HG03432 (cell line): ENCODE data around the gene STARD10.

ENCODE experiments used
- ATAC-seq: cut with Tn5 transposase; IDR thresholded peaks from one replicate; pipeline ENCODE4 v1.9.1; 2021; ENCODE audit warnings: mild to moderate bottlenecking, moderate library complexity; ENCODE audit not compliant: unreplicated experiment

The STARD10 gene

DNA sequence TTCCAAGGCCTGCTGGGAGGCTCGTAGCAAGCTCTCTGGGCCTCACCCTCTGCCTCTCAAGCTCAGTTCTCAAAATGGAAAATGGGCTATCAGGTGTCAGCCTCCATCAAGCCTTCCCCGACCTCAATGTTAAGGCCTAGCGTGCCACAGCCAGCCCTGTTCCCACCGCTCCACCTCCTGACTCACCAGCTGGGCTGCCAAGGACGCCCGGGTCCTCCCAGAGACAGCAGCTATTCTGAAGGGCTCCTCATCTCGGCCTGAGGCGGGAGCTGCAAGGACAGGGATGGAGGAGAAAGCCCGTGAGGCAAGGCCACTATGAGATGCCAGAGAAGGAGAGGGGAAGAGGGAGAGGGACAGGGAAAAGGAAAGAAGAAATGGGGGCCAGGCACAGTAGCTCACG is 61.5 kb downstream of the STARD10 start:
- ATAC-seq, result no peak

DNA sequence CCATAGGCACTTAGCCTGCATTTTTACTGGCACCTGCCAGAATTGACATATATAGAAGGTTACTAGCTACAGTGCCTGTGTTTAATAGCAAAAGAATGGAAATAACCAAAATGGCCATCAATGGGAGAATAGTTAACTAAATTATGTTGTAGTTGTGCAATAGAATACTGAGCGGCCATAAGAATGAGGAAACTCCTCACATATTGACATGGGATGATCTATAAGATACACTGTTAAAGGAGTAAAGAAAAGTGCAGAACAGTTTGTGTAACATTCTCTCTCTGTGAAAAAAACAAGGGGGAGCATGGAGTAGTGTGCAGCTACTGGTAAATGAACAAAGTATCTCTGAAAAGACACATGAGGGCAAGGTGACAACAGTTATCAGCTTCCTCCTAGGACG is 63.1 kb downstream of the STARD10 start:
- no peak for ATAC-seq

DNA sequence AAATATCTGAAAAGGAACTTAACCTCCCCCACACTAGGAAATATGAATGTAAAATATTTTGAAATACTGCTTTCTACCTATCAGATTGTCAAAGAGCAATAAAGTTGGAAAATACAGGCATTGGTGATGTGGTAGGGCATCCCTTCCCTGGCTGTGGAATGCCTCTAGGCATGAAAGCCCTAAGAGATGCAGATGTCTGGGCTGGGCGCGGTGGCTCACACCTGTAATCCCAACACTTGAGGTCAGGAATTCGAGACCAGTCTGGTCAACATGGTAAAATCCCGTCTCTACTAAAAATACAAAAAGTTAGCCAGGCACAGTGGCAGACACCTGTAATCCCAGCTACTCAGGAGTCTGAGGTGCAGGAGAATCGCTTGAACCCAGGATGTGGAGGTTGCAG is 63.6 kb downstream of the STARD10 start:
- ATAC-seq, result no peak

DNA sequence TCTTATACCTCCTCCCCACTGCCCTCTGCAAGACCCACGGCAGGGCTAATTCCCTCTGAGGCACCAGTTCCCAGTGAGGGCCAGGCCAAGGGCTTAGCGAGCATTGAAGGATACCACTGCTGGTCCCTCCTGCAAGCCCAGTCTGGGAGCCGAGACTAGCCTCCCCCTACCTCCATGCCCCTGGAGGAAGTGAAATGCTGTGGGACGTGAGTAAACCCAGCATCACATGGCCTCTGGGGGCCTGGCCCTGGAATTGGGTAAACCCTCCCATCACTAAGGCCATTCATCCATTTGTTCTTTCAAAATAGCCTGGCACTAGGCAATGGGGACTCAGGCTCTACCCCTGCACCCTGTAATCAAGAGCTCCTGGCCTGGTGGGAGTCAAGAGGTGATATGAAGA is 66.3 kb downstream of the STARD10 start:
- ATAC-seq, result no peak

DNA sequence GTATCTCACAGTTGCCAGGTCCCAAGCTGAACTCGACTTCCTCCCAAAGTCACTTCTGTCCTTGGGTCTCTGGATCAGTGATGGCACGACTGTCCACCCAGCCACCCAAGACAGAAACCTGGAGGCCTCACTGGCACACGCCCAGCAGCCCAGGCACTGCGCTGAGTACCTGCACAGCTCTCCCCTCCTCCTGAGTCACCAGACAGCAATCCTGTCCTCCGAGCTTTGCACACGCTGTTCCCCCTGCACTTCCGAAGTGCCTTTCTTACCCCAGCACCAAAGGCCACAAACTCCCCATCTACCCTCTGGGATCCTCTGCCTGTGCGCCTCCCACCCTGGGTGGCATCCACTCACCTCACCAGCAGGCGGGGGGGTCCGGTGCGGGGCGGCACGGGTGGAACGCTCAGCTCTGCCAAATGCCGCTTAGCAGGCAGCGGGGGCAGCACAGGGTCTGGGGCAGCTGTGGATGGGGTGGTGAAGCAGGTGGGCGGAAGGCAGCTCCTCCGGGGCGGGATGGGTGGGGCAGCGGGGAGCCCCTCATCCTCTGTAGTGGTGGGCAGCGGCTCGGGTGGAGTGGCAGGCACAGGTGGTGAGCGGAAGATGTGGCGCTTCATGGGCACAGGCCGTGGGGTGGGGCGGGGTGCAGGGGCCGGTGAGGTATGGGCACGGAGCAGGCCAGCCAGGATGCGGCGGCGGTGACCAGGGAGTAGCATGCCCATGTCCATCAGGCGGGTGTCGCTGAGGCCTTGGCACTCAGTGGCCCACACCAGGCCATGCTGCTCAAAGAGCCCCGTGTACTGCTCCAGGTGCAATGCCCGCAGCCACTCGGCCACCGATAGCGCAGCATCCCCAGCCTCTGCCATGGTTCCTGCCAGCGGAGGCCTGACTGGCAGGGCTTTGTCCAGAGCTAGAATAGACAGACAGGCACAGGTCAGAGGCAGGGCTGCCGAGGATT is 67.3 kb downstream of the STARD10 start:
- ATAC-seq, result no peak

DNA sequence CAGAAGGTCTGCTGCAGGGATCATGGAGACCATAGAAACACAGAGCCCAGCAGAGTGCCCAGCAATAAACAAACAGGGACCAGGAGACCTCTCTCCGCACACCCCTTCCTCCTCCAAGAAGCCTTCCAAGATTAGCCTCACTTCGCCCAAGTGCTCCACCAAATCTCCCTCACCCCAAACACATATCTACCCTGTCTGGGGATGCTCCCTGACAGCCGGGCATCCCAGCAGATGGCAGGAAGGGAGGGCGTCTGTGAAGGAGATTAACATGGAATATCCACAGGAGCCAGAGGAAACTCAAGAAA is 68.2 kb downstream of the STARD10 start:
- ATAC-seq, result no peak

DNA sequence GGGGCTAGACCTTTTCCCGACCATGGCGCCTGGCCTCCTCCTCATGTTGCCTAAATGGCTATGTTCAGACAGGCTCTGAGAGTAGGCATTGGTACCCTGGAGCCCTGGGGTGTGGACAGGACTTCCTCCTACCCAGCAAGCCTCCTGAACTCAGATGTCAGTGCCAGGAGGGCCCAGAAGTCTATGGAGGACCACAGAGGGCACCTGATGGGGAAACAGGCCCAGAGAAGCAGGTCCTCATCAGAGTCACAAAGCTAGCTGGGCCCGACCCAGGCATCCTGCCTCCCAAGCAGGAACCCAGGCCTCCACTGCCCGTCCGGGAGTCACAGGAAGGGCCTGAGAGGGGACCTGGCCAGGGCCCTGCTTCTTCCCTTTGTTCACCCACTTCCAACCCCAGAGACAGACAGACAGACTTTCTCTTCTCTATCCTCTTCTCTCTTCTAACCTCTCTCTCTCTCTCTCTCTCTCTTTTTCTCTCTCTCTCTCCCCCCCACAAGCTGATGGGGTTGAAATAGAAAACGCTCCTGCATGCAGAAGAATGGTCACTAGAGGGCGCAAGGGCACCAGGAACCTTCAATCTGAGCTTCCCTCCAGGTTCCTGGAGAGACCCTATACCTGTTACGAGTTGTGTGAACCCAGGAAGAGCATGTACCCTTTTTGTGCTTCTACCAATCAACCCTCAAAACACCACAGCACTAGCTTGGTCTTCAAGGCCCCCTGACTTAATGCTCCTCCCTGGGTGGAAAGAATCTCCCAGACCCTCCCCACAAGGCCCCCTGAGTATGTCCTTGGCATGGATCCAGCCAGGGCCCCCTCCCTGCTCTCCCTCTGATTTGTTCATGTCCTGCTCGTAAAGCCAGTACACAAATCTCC is 68.8 kb downstream of the STARD10 start:
- ATAC-seq, result peak; percentile 32

DNA sequence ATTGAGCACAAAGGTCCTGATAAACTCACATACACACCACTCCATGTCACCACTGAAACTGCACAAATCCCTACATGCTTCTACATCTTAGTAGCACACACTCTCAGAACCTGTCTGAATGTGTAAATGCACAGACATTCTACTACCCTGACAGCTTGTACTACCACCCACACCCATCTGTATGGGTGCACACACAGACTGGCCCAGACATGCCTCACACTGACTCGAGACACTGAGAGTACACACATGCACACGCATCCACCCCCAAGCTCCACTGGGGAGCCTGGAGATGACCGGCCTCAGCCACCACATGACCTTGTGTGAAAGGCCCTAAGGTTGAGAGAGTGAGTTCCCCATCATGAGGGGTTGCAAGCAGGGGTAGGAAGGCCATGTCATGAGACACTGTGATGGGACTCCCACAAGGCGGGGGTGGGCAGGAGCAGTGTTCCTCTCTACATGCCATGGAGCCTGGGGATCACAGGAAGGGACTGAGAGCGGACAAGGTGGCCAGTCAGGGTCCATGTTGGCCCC is 69.8 kb downstream of the STARD10 start:
- ATAC-seq, result no peak

DNA sequence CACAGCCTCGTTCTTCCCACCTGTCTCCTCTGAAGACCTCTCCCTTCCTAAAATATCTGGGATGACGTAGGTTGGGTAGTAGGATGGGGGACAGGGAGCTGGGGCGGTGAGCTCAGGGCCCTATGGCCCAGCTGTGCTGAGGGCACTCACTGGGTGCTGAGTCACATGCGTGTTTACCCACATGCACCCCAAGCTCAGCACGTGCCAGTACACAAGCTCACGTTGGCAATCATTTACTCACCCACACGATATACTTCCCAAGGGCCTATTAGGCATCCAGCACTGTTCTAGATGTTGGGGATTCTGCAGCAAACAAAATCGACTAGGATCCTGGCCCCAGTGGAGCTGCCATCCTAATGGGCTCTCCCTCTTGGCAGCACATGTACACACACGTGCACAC is 70.3 kb downstream of the STARD10 start:
- ATAC-seq, result no peak

DNA sequence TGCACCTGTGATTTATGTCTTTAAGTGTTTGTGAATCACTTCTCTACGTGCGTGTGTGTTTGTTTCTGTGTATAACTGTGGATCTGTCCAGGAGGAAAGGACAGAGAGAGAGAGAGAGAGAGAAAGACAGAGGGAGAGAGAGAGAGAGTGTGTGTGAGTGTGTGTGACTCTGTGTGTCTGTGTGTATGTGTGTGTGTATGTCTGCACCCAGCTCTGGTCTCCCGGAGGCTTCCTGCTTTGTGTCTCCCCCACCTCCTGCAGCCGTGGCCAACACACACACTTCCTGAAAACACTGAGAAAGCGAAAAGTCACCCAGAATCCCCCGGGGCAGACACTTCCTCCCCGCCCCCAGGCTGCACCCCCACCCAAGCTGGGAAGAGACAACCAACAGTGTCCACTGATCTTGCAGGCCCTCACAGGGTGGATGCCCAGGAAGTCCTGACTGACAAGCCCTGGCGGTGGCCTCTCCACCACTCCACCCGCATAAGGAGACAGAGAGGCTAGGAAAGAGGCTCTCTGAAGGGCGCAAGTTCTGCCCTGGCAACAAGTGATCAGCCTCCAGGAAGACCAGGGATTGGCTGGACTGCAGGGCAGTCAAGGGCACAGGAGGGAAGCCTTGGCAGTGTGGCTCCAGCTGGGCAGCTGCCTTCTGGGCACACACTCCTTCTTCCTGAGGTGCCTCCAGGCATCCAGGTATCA is 71.6 kb downstream of the STARD10 start:
- peak; percentile 76 for ATAC-seq

DNA sequence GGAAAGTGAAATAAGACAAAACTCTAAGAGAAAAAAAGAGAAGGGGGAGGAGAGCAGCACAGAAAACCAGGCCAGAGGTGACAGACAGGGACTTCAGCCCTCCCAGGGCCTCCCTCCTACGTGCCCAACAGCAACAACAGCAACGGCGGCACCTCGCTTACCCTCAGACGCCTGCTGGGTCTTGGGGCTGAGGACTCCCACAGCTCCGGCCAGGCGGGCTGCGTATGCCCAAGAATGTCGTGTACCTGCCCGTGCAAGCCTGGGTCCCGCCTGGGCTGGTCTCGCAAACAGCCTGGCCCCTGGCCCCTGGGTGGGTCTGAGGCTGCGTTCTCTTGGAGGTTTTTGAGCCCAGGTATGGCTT is 72.2 kb downstream of the STARD10 start:
- ATAC-seq, result no peak

DNA sequence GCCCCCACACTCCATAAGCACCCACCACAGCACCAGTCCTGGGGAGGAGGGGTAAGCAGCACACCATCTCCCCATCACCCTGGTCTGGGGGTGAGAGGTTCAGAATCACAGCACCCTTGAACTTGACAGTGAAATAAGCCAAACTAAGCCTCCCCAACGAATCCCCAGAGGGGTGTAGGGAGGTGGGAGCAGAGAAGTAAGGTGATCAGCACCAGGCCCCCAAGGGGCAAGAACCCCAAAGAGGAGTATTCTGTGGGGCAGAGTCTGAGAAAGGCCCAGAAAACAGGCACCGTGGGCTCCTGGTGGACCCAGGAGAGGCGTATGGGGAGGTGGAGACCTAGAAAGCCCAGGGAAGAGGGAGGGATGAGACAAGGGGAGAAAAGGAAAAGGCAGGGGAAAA is 72.6 kb downstream of the STARD10 start:
- no peak for ATAC-seq

DNA sequence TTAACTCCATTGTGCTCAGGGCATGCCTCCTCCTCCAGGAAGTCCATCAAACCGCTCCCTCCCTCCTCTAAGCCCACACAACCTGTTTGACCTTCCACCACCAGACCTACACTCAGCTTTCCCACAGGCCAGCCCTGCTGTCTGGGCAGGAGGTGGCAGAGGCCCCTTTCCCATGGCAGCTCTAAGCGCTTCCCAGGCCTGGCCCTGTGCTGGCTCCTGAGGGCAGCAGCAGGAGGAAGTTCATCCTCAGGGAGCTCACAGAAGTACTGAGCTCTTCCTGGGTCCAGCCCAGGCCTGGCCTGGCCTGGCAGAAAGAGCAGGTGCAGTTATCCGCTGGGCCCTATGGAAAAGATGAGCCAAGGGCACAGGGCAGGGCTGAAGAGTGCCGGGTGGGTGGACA is 73.1 kb downstream of the STARD10 start:
- no peak for ATAC-seq

DNA sequence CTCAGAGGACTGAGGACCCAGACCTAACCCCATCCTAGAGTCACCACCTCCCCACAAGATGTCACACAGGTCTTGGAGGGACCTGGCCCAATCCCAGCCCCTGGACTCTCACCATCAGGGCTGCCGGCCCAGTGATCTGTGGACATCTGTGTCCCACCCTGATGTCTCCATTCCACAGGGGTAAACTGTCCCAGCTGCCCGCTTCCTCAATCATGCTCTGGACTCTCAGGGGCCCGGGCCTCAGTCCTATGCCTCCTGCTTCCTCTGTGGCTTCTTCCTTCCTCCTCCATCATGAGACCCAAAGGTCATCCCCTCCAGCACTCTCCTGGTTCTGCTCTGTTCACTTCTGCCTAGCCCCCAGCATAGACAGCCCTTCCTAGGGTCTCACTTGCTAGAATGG is 73.8 kb downstream of the STARD10 start:
- no peak for ATAC-seq

DNA sequence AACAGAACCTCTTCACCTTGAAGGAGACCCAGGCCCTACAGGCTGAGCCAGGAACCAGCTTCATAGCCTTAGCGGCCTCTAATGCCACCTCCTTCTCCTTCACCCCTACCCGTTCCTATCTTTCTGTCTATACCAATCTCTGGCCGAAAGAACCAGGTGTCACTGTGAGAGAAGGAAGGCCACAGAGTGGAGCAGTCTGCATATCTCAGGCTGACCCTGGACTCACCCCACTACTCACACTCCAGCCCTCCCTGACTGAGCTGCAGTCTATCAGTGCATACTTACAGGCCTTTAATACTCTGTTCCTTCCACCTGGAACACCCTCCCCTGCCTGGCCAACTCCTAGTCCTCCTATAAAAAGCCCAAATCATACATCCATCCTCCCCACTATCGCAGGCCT is 74.3 kb downstream of the STARD10 start:
- ATAC-seq, result no peak

DNA sequence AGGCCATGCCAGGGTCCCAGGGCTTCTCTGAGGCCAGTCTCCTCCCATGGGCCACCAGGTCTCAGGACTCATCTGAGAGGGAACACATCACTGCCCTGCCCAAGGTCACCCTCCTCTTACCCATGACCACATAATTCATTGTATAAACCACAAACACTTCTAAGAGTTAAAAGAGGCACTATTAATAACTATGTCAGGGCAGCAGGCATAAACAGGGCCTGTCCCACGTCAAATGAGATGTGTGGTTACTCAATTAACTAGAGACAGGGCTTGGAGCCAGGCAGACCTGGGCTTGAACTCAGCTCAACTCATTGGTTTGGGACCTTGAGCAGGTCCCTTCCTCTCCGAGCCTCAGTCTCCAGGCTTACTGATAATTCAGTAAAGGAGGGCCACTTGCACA is 74.7 kb downstream of the STARD10 start:
- no peak for ATAC-seq

DNA sequence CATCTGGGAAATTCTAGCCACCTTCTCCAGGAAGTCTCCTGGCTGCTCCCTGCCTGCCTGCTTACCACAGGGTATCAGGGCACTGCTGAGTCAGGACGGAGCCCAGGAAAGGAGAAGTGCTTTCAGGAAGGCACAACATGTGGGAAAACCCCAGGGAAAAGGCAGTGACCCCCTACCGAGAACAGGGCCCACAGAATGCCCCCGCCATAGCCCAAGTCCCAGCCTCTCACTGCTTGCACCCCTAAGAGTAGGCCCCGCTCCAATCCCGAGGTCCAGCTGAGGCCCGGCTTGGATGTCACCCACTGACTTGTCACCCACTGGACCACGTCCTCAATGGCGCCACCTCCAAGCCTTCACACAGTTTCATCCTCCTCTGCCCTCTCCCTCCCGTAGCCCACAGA is 75.7 kb downstream of the STARD10 start:
- ATAC-seq, result no peak

DNA sequence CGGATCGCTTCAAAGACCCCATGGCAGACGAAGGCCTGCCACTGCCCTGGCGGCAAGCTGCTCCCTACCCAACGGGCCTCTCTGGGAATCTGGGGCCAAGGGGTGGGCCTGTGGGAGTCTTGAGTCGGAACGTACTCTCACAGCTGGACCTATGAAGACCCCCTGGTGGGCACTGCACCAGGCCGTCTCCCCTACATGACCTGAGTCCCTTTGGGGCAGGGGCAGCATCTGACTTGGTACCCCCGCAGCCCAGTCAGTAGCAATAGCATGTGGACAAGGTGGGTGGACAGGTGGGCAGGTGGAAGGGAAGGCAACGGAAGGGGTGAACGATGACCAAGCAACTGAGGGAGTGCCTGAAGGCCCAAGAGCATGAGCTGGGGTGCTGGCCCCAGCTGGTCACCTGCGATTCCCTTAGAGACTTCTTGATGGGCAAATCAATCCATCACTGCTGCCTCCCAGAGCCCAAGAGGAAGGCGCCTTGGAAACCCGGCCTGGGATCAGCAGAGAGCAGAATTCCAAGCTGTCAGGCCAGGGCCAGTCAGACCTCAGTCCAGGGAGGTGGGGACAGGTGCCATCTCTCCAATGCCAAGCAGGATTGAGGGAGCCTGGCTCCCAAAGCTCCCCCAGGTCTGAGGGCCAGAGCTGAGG is 76.9 kb downstream of the STARD10 start:
- no peak for ATAC-seq

DNA sequence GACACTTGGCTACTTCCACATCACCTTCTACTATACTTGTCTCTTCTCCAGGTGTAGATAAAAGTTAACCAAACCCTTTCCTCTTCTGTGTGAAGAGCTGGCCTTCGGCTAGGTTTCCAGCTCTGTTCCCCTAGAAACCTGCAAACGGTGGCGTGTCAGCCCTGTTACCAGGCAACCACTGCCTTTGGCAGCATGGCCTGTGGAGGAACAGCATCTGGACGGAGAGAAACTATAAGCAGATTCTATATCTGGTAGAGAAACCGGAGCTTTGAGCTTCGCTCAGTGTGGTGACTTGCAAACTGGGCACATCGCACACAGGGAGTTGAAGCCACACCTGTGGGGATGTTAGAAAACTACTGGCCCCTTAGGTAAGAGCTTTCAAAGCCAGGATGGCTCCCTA is 77.6 kb downstream of the STARD10 start:
- ATAC-seq, result no peak

DNA sequence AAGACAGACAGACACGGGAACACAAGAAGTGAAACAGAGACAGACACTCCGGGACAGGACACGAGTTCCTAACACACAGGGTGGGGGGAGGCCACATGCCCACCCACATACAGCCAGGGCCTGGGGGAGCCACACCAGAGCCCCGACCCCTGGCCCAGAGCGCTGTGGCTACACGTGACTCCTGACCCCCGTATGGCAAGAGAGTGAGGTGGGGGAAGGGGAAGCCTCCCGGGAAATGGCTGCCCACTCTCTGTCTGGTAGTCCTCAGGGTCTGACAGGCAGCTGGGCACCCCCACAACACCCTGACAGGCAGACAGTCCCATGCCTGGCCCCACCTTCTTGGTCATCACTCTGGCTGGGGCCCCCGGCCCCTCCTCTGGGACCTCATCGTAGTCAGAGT is 81.0 kb downstream of the STARD10 start:
- ATAC-seq, result no peak
